GM19238 (cell line): ENCODE measurements around the gene IL9R.
A peak's percentile ranks its signal among the peaks of the same experiment; 100 is the strongest.
"Not testable (repeated sequence)": the region's sequence is repeated elsewhere in the genome, so short reads cannot be mapped to it uniquely, and the experiment has no call there.

ENCODE experiments used
- DNase-seq: peaks from one replicate; pipeline ENCODE4 v3.0.0; 2011; ENCODE audit warnings: low spot score; ENCODE audit not compliant: insufficient read length

Gene IL9R

GRCh38 chrX:155997436-155997835, at the start of gene IL9R:
Gene IL9R (plus strand): TSS chrX:155997696. CDS start chrX:155997760, 64 bp downstream.
- DNase-seq = no peak

- DNase-seq = no peak
Measured at GRCh38 chrX:155949098-155949497, 48.4 kb upstream of the IL9R start.

GRCh38 chrX:155951237-155951789, 46.2 kb upstream of the IL9R start:
- DNase-seq = no peak

GRCh38 chrX:155953055-155953454, 44.4 kb upstream of the IL9R start:
- DNase-seq = no peak

GRCh38 chrX:155954793-155955192, 42.7 kb upstream of the IL9R start:
- DNase-seq = no peak

GRCh38 chrX:155956099-155956498, 41.4 kb upstream of the IL9R start:
- no peak for DNase-seq

- no peak for DNase-seq
Measured at GRCh38 chrX:155956649-155957048, 40.8 kb upstream of the IL9R start.

GRCh38 chrX:155957843-155958242, 39.7 kb upstream of the IL9R start:
- DNase-seq = no peak

- no peak for DNase-seq
Measured at GRCh38 chrX:155959018-155959587, 38.4 kb upstream of the IL9R start.

GRCh38 chrX:155962906-155963305, 34.6 kb upstream of the IL9R start:
- DNase-seq = no peak

GRCh38 chrX:155966876-155967275, 30.6 kb upstream of the IL9R start:
- peak; percentile 13 for DNase-seq

- no peak for DNase-seq
Measured at GRCh38 chrX:155967653-155968325, 29.7 kb upstream of the IL9R start.

GRCh38 chrX:155968326-155968661, 29.2 kb upstream of the IL9R start:
- no peak for DNase-seq

- no peak for DNase-seq
Measured at GRCh38 chrX:155968791-155969190, 28.7 kb upstream of the IL9R start.

- DNase-seq = not testable (repeated sequence)
Measured at GRCh38 chrX:155971658-155972057, 25.8 kb upstream of the IL9R start.

GRCh38 chrX:155972241-155972640, 25.3 kb upstream of the IL9R start:
- DNase-seq = not testable (repeated sequence)

- DNase-seq = no peak
Measured at GRCh38 chrX:155983326-155983725, 14.2 kb upstream of the IL9R start.

- DNase-seq = no peak
Measured at GRCh38 chrX:155985208-155985607, 12.3 kb upstream of the IL9R start.

GRCh38 chrX:155986995-155987394, 10.5 kb upstream of the IL9R start:
- not testable (repeated sequence) for DNase-seq

GRCh38 chrX:155988859-155989258, 8.6 kb upstream of the IL9R start:
- no peak for DNase-seq

- no peak for DNase-seq
Measured at GRCh38 chrX:155993421-155993820, 4.1 kb upstream of the IL9R start.

GRCh38 chrX:155995321-155995875, 2.1 kb upstream of the IL9R start:
- no peak for DNase-seq

- DNase-seq = no peak
Measured at GRCh38 chrX:155998116-155998515, 620 bp downstream of the IL9R start.
